ENCODE measurements around the gene C4orf50.

DNA sequence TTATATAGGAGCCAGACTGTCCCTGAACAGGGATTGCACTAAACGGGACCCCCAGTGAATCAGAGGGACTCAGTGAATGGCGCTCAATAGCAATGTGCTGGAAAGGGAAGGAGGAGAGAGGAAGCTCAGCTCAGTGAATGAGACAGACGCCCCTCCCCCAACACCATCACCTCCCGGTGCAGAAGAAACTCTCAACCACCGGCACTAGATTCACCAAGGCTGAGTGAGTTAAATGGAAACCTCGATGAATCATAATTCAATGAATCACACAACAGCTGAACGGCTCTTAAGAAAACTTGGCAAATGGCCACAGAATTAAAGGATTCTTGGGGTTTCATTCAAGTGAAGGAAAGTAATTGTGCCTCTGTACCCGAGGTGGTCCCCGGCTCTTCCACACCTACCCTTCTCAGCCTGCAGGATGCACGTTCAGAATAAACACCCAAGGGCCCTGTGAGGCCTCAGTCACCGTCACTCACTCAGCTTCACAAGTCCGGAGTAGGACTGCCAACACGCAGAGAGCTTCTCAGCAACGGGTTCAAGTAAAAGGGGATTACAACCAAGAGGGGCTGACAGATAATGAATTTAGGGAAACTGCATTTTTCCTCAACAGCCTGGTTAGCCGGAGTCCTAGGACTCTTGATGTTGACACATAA, 154.6 kb downstream of the C4orf50 start:
- TF ChIP-seq, protein P1, sequence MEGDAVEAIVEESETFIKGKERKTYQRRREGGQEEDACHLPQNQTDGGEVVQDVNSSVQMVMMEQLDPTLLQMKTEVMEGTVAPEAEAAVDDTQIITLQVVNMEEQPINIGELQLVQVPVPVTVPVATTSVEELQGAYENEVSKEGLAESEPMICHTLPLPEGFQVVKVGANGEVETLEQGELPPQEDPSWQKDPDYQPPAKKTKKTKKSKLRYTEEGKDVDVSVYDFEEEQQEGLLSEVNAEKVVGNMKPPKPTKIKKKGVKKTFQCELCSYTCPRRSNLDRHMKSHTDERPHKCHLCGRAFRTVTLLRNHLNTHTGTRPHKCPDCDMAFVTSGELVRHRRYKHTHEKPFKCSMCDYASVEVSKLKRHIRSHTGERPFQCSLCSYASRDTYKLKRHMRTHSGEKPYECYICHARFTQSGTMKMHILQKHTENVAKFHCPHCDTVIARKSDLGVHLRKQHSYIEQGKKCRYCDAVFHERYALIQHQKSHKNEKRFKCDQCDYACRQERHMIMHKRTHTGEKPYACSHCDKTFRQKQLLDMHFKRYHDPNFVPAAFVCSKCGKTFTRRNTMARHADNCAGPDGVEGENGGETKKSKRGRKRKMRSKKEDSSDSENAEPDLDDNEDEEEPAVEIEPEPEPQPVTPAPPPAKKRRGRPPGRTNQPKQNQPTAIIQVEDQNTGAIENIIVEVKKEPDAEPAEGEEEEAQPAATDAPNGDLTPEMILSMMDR (IDR thresholded peaks at IDR 0.05; ENCODE audit: insufficient read depth, low read length) = no peak
- TF ChIP-seq POLR2AphosphoS5 (IDR thresholded peaks at IDR 0.05; ENCODE audit: low read depth) (no peak), SPI1 (IDR thresholded peaks at IDR 0.05; ENCODE audit: borderline replicate concordance, low read depth) (no peak)
- TF ChIP-seq, protein P2, sequence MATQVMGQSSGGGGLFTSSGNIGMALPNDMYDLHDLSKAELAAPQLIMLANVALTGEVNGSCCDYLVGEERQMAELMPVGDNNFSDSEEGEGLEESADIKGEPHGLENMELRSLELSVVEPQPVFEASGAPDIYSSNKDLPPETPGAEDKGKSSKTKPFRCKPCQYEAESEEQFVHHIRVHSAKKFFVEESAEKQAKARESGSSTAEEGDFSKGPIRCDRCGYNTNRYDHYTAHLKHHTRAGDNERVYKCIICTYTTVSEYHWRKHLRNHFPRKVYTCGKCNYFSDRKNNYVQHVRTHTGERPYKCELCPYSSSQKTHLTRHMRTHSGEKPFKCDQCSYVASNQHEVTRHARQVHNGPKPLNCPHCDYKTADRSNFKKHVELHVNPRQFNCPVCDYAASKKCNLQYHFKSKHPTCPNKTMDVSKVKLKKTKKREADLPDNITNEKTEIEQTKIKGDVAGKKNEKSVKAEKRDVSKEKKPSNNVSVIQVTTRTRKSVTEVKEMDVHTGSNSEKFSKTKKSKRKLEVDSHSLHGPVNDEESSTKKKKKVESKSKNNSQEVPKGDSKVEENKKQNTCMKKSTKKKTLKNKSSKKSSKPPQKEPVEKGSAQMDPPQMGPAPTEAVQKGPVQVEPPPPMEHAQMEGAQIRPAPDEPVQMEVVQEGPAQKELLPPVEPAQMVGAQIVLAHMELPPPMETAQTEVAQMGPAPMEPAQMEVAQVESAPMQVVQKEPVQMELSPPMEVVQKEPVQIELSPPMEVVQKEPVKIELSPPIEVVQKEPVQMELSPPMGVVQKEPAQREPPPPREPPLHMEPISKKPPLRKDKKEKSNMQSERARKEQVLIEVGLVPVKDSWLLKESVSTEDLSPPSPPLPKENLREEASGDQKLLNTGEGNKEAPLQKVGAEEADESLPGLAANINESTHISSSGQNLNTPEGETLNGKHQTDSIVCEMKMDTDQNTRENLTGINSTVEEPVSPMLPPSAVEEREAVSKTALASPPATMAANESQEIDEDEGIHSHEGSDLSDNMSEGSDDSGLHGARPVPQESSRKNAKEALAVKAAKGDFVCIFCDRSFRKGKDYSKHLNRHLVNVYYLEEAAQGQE (IDR thresholded peaks at IDR 0.05; ENCODE audit: insufficient replicate concordance, low read depth) = no peak
